ENCODE measurements around the gene PTPN3.
"Not testable (repeated sequence)": the region's sequence is repeated elsewhere in the genome, so short reads cannot be mapped to it uniquely, and the experiment has no call there.

PTPN3 gene

DNA sequence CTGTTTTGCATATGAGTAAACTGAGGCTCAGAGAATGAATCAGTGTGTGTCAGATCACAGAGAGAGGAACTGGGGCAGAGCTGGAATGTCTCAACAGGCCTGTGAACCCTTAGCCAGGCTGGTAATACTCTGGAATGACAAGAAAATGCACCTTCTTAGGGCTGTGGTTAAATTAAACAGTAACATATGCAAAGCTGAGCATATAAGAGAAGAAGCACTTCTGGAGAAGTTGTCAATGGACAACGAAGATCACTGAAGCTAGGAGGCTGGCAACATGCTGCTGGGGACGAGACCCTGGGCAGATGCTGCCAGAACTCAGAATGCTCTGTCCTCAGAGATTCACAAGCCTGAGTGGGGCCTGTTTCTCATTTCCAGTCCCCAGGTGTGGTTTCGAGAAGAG lies 112.6 kb downstream of the PTPN3 start:
- no peak for DNase-seq

DNA sequence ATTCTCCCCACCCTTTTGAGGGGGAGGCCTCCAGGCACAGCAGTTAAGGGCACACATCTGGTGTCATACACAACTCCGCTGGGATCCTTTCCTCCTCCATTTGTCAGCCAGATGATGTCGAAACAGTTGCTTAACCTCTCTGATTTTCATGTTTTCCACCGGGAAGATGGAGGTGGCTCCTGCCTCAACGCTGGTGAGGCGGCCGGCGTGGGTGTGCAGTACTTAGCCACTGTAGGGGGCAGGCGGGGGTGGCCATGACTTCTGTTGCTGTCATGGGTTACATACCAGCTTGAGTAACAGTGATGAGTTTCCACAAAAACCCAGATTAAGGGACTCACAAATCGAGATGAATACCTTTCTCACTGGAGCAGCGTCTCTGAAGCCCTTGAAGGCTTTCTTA lies 114.2 kb downstream of the PTPN3 start:
- no peak for DNase-seq

DNA sequence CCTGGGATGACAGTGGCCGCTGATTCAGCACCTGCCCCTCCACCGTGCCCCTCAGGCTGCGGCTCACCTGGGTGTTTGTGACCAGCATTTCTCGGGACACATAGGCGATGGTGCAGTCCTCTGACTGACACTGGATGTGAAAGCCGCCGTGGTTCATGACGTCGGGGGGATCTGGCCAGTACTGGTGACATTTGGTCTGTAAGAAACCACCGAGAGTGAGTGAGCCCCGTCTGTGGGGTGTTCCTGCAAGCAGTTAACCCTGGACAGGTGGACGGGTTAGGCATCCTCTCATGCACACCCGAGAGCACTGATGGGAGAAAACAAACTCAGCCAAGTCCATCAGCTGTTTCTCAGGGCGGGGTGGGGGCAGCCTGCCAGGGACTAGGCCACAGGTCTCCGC lies 114.8 kb downstream of the PTPN3 start:
- no peak for DNase-seq

DNA sequence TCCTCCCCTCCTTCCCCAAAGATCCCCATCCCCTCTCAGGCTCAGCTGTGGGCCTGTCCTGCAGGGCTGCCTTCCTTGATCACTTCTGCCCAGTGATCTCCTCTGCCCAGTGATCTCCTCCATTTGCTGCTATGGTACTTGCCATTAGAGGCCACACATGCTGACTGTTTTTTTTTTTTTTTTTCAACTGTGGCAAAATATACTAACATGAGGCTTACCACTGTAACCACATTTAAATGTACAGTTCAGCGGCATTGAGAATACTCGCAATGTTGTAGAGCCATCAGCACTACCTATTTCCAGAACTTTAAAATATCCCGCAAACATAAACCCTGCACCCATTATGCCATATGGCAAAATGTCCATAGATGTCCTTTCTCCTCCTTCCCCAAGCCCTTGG lies 115.5 kb downstream of the PTPN3 start:
- DNase-seq: no peak

DNA sequence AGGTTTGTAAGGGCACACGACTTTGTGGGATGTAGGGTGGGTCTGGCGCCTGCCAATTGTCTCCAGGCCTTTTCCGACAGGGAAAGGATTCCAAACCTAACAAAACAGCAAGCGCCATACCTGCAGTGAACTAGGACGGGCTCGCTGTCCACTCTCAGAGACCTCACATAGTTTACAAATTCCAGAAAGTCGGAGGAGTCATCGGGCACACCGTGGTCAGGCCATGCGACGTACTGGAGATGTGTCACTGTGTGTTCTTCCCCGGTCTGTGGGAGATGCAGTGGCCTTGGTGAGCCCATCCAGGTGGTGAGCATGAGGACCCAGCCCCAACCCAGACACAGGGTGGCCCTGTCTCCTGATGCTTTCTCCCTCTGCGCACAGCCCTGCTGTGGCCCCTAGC lies 115.9 kb downstream of the PTPN3 start:
- DNase-seq: no peak

DNA sequence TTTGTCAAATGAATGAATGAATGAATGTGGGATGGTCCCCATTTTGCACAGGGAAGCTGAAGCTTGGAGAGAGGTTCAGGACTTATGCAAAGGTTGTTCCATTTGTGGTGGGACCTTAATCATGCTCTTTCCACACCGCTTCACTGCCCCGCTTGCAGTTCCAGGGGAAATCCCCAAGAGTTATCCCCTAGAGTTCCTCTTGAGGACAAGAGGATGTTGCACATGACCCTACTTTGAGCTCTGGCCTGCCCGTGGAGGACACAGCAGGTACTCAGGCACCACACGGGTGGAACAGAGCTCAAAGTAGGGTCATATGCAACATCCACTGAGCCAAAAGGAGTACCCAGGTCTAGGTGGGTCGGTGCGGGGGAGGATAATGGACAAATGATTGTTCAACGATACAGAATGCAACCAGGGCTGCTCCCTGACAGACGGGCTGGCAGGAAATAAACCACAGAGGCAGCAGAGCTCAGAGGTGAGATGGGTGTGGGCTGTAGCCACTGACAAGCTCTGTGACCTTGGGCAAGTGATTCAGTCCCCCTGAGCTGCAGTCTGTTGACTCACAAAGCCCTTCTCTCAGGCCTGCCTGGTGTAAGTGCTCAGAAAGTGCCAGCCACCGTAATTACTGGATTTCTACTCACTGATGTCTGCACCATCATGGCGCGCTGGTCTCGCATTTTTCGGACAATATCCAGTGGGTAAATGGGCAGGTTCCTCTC lies 116.9 kb downstream of the PTPN3 start:
- DNase-seq: no peak

DNA sequence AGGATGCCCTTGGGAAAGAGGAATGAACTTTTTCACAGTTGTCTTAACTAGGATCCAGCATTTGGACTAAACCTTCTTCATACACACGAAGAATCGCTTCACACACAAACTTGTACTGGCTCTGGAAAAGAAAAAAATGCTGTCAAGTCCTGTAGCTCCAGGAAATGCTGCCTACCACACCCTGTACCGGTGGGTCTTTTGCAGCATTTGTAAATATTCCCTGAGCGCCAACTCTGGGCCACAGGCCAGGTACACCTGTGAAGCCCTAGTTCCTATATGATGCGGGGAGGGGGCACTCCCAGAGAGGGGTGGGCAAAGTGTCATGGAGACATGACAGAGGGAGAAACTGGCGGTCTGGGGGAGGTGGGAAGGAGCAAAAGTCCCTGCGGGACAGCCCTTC lies 118.6 kb downstream of the PTPN3 start:
- DNase-seq: no peak

DNA sequence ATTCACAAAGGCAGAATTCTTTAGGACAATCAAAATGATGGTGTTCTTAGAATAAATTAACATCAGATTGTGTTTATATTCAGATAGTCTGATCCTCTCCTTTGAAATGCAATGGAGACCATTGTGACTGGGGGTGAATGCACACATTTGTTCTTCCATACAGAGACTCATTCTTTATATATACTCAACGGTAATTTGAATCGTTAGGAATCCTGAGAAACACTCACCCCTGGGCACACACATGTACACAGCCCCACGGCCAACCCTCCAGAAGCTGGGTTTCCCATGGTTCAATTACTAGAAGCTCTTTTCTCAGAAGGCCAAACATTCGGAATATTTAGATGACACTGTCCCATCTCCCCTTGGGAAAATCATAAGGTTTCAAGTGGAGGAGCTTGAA lies 119.8 kb downstream of the PTPN3 start:
- no peak for DNase-seq

DNA sequence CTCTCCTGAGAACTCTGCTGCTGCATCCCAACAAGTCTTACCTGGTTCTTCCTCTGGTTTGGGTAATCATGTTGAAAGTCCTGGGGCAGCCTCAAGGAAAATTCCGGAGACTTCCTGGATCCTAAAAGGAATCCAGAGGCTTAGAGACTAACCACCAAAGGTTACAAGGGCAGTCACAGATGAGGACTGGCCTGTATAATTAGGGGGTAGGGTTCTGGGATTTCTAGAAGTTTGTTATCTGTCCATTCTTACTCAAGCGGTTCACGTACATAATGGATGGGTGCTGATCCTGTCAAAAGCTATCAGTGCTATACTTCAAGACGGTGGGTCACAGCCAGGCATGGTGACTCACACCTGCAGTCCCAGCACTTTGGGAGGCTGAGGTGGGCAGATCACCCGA lies 125.9 kb downstream of the PTPN3 start:
- no peak for DNase-seq

DNA sequence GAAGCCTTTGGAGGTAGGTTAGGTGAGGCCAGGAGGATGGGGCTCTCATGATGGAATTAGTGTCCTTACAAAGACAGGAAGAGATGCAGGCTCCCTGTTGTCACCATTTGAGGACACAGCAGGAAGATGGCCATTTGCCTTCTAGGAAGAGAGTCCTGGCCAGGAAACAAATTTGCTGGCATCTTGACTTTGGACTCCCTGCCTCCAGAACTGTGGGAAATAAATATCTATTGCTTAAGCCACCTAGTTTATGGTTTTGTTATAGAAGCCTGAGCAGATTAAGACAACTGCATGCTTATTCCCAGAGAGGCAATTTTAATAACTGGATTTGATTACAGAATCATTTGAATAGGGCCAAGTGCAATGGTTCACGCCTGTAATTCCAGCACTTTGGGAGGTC lies 126.7 kb downstream of the PTPN3 start:
- DNase-seq: no peak

DNA sequence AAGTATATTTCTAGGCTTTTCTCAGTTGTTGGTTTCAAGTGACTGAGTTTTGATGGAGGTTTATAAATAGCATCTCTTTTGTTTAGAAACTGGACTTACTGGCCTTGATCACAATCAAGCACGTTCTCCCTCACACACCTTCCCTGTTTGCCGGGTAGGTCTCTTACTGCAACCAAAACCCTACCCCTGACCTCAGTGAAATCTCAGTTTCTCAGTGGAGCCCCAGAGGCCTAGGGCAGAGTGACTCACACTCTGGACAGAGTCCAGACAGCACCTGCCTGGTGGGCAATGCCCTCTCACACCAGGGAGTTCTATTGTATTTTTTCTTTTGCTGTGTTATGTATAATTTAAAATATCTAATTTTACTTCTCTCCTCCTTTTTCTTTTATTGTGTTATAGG lies 128.8 kb downstream of the PTPN3 start:
- DNase-seq: no peak

DNA sequence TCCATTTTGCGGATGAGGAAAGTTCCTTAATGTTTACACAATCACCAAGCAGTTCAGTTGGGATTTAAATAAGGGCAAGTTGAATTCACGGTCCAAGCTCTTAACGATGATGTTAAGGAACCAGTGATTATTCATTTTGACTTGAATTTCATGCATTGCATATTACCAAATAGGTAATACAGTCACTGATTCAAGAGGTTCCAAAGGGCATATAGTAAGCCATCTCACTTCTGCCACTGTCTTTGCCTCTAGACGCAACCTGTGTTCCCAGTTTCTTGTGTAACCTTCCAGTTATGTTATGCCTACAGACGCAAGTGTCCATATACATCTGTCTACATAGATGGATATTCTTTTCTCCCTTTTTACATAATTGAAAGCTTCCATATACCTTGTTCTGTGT lies 137.3 kb downstream of the PTPN3 start:
- no peak for DNase-seq

DNA sequence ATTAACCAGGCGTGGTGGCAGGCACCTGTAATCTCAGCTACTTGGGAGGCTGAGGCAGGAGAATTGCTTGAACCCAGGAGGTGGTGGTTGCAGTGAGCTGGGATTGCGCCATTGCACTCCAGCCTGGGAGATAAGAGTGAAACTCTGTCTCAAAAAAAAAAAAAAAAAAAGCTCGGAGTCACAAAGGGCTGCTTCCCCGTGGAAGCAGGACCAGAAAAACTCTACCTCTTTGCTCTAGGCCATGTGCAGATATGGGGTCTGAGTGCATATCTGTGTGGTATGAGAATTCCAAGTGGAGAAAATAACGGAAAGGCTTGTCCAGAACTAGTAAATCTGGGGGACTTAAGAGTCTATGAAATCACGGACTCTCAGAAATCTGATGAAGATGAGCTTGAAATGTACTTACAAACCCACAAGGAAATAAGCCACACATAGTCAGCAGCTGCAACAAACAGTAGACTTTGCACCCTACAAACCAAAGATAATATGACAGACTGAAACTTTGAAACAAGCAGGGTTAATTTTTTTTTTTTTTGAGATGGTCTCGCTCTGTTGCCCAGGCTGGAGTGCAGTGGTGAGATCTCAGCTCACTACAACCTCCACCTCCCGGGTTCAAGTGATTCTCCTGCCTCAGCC lies 139.0 kb downstream of the PTPN3 start:
- not testable (repeated sequence) for DNase-seq

DNA sequence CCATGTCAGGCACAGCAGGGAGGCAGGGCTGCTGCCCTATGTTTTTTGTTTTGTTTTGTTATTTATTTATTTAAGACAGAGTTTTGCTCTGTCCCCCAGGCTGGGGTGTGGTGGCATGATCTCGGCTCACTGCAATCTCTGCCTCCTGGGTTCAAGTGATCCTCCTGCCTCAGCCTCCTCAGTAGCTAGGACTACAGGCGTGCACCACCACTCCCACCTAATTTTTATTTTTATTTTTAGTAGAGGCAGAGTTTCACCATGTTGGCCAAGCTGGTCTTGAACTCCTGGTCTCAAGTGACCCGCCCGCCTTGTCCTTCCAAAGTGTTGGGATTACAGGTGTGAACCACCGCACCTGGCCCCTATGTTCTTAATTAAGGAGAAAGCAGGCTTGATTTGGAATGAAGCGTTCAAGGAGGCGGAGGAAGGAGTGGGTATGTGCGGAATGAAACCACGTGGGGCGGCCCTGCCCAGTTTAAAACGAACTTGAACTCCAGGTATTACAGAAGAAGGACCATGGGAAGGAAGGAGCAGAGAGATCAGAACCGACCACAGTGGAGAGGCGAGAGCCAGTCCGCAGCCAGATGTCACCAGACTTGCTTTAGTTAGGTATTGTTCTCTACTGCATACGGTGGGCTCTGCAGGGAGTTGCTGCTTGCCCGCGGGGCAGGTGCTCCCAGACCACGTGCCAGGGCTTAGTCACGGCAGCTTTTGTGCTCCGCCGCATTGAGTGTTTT lies 142.4 kb downstream of the PTPN3 start:
- no peak for DNase-seq

DNA sequence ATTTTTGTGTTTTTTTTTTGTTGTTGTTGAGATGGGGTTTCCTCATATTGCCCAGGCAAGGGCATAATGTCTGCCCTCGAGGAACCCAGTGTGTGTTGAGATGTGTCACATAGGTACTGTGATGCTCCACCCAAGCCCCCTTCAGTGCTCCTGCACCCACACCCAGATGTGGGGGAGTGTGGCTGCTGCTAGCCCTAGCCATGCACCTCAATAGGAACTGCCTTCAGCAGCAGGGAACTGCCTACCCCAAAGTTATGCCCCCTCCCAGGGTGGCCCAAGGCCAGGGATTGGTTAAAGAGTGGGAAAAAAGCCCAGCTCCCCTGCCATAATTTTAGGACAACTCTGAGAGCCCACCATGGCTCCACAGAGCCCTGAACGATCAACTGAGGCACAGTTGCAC lies 143.9 kb downstream of the PTPN3 start:
- DNase-seq: no peak

DNA sequence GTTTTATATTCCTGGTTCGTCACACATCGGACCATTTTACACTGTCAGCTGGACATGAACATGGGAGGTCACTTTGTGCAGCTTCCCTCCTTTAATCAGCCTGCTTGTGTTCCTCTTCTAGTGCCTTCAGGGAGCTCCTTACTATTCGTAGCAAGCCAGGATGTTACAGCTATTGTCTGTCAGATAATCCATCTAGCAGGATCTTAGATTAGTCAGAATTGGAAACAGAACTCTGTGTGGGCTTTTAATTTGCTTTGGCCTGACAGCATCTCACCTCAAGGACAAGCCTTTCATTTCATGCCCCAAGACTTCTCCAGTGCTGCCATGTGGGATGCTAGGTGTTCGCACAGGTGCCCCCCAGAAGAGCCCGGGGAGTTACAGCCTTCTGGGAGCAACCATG lies 147.1 kb downstream of the PTPN3 start:
- no peak for DNase-seq

DNA sequence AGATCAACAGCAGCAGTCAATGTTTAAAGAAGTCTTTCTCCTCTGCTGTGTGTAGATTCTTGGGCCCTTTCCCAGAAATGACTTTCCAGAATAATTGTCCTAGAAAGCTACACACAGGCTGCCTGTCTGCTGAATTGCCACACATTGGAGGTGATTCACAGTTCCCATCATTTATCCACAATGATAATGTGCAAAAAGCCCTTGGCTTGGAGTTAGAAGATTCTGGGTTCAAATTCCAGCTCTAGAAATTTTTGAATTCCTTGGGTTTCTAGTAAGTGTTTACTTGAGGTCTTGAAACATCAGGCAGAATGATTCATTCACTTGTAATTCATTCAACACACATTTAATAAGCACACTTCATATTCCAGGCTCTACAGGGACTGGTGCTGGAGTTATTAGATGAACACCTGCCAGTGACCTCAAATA lies 148.7 kb downstream of the PTPN3 start:
- DNase-seq: peak; percentile 96

DNA sequence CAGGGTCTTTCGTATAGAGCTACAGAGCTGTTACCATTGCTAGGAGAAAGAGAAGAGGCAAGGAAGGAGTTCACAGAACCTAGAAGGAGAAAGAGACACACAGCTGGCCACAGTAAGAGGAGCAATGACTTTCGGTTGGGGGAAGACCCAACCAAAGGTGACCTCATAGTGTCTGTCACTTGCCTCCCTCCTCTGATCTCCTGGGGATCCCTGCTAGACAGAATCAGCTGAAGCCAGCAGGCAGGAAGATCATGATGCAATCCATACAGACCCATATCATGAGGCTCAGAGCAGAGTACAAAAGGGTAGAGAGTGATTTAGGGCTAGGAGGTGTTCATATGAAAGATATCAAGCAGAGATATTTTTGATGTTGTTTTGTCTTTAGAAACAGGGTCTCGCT lies 151.2 kb downstream of the PTPN3 start:
- DNase-seq: no peak

DNA sequence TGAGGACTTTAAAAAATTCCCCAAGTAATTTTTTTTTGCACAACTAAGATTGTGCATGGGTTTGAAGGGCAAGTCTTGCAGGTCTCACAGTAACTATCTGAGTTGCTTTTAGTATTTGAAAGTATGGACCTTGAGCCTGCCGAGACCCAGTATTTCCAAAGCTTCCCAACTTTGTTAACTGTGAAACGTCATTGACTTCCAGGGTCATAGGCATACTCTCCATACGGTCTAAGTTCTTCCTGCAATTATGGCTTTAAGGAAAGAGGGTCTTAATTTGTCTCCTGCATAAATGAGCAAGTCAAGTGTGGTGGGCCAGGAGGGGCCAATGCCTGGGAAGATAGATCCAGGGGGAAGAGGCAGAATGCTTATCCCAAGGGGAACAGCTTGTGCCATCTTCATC lies 153.2 kb downstream of the PTPN3 start:
- no peak for DNase-seq

DNA sequence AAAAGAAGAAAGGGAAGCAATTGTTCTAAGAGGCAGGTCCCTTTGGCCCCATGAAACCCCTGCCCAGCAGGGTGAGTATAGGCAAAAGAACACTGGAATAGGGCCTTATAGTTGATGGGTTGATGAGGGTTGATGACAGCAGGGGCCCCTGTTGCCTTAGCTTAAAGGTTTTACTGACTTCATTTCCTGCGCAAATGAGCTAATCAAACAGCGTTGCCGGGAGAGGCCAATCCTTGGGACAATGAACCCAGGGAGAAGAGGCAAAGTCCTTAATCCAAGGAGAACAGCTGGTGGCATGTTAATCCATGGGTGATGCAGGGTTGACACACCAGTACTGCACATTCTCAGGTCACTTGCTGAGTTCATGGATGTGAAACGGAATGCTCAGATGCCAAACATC lies 155.2 kb downstream of the PTPN3 start:
- DNase-seq: no peak

DNA sequence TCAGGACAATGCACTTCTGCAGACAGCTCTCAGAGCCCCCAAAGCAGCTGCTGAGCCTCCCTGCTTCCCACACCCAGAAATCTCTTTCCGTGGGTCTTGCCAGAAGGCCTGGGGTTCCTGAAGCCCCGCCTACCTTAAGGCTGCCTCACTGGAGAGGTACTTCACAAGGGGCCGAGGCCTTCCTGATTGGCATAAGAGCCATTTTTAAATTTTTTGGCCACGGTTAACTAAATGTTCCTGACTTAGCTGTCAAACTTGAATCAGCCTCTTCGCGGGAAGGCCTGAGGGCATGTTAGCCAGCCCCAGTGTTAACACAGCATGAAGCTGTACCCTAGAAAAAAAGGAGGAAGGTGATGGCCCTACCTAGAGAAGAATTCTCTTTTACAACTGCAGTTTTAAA lies 156.5 kb downstream of the PTPN3 start:
- no peak for DNase-seq

DNA sequence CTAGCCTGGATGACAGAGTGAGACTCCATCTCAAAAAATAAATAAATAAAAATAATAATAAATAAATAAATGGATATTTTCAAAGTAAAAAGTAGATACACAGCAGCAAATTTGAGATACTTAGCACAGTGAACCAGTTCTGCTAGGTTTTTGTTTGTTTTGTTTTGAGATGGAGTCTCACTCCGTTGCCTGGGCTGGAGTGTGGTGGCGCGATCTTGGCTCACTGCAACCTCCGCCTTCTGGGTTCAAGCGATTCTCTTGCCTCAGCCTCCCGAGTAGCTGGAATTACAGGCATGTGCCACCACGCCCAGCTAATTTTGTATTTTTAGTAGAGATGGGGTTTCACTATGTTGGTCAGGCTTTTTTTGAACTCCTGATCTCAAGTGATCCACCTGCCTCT lies 157.1 kb downstream of the PTPN3 start:
- not testable (repeated sequence) for DNase-seq

DNA sequence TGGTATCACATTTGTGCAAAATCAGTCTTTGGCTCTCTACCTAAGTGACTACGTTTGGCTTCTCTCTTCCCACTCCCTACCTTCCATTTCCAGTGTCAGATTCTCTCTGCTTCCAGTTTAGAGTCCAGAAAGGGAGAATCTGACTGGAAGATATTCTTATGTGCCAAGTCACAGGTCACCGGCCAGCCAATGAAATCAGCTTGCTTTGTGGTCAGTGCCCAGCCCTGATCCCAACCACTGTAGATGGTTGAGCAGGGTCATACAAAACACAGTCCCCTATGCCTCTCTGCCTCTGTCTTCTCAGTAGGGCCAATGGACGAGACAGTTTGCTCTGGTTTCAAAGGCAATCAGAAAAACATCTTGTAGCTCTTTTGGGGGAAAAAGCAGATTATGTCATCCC lies 161.7 kb downstream of the PTPN3 start:
- DNase-seq: no peak

DNA sequence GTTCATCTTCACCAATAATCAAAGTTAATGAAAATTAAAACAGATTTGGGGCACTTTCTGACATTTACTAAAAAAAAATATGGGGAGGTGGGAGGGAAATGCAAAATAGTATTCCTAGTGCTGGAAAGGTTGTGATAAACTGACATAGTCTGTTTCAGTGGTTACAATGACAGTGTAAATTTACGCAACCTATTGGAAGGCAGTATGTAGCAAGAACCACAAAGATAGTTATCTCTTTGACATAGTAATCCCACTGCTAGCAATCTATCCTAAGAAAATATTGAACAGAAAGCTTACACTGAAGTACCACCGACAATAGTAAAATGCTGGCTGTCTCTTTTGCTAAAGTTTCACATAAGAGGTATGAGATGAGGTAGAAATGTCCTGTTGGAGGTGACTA lies 162.2 kb downstream of the PTPN3 start:
- DNase-seq: no peak

Data from fibroblast of skin of right biceps (primary cell).